GM10266 (cell line): ENCODE data around the gene IMPDH1.

Source experiments
- DNase-seq: peaks from one replicate; pipeline ENCODE4 v3.0.0; 2012; ENCODE audit errors: extremely low spot score
- TF ChIP-seq, protein P1 (sequence below): IDR thresholded peaks from 2 replicates; pipeline ENCODE4 v1.5.1; 2012; ENCODE audit warnings: mild to moderate bottlenecking, low read depth; ENCODE audit not compliant: control insufficient read depth, insufficient read depth; ENCODE audit errors: missing control alignments

Gene IMPDH1

GRCh38 chr7:128398016-128398840, 11.6 kb downstream of the IMPDH1 start:
- DNase-seq, result peak; percentile 69
- TF ChIP-seq, protein P1, sequence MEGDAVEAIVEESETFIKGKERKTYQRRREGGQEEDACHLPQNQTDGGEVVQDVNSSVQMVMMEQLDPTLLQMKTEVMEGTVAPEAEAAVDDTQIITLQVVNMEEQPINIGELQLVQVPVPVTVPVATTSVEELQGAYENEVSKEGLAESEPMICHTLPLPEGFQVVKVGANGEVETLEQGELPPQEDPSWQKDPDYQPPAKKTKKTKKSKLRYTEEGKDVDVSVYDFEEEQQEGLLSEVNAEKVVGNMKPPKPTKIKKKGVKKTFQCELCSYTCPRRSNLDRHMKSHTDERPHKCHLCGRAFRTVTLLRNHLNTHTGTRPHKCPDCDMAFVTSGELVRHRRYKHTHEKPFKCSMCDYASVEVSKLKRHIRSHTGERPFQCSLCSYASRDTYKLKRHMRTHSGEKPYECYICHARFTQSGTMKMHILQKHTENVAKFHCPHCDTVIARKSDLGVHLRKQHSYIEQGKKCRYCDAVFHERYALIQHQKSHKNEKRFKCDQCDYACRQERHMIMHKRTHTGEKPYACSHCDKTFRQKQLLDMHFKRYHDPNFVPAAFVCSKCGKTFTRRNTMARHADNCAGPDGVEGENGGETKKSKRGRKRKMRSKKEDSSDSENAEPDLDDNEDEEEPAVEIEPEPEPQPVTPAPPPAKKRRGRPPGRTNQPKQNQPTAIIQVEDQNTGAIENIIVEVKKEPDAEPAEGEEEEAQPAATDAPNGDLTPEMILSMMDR, result peak; percentile 61

DNA sequence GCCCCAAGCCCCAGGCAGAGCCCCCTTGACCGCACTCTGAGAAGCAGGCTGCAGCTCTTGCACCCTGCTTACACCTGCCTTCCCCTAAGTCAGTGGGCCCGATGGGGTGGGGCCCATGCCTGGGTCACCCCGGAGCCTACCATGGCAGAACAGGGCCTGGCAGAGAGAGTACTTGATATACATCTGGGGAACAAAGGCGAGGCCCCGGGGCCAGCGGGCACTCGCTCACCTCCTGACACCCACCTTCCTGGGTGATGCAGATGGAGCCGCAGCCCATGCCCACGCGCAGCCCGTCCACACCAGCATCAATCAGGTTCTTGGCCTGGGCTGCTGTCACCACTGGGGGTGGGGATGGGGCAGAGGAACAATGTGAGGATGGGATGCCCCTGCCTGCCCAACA, 13.4 kb downstream of the IMPDH1 start:
- TF ChIP-seq, protein P1, result no peak

GRCh38 chr7:128395748-128396147, 14.0 kb downstream of the IMPDH1 start:
- TF ChIP-seq, protein P1, result no peak
- DNase-seq, result no peak

More for the DNA sequence above, 13.4 kb downstream of the IMPDH1 start:
- no peak for DNase-seq

DNA sequence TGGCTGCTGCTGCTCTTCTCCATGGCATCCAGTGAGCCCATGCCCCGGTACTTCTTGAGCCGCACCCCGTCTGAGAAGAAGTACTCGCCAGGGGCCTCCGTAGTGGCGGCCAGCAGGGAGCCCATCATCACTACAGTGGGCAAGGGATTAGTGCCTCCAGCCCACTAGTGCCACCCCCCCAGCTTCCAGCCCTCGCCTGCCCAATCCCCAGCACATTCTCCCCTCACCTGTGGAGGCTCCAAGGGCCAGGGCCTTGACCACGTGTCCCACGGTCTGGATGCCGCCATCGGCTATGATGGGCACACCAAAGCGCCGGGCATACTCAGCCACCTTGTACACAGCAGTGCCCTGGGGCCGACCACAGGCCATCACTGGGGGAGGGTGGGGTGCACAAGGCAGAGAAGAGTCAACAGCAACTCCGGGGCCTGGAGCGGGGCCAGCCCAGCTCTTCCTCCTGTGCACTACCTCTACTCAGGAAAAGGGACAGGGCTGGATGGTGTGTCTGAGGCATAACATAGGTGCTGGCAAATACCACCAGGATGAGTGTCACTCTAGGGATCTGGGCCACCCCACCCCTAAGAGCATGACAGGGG, 14.8 kb downstream of the IMPDH1 start:
- TF ChIP-seq, protein P1, result no peak
- DNase-seq, result no peak

- TF ChIP-seq, protein P1, result no peak
- no peak for DNase-seq
These were observed 16.1 kb downstream of the IMPDH1 start for GRCh38 chr7:128393526-128394330.

GRCh38 chr7:128392446-128393327, 17.1 kb downstream of the IMPDH1 start:
- TF ChIP-seq, protein P1, result no peak
- DNase-seq, result no peak
